Prostate gland (tissue), 2 donors: ENCODE results near the gene GPBP1. TPM values are rescaled to one million over a fixed set of nuclear protein-coding genes. Genes with fewer than 3 reads are reported as not detected.

Experiments used
- DNase-seq: peaks from one replicate; pipeline ENCODE4 v3.0.0-alpha.2; 2019; ENCODE audit warnings: low spot score
- H3K27ac ChIP-seq, 2 donors: fragments of 200-600 bp; sonication (generic); 2 replicates each; pipeline ENCODE4 v1.5.1; 2017 to 2019
- H3K27me3 ChIP-seq: fragments of 200-600 bp; sonication (generic); replicated peaks from 2 replicates; pipeline ENCODE4 v1.5.1; 2019; ENCODE audit not compliant: insufficient read depth
- H3K36me3 ChIP-seq, 2 donors: fragments of 200-600 bp; sonication (generic); 1 replicate in 1 of 2; 2 replicates in 1 of 2; pipeline versions ENCODE4 v1.5.1 to v1.8.1; 2017 to 2019
- H3K4me1 ChIP-seq: fragments of 200-600 bp; sonication (generic); replicated peaks from 2 replicates; pipeline ENCODE4 v1.5.1; 2019
- H3K4me3 ChIP-seq, 2 donors: fragments of 200-600 bp; sonication (generic); 2 replicates each; pipeline ENCODE4 v1.5.1; 2017 to 2019
- H3K9me3 ChIP-seq: fragments of 200-600 bp; sonication (generic); 2 replicates; pipeline ENCODE4 v1.5.1; 2017
- CTCF ChIP-seq, 4 experiments: fragments of 200-600 bp in 2 of 4; fragments of 450-650 bp in 2 of 4; sonication (generic) in 2 of 4; IDR thresholded peaks; 1 replicate in 3 of 4; 2 replicates in 1 of 4; pipeline ENCODE4 v1.5.1; 2016 to 2019; ENCODE audit warnings: antibody characterized with exemption in 4 of 4, mild to moderate bottlenecking in 2 of 4, moderate library complexity in 2 of 4
- POLR2A ChIP-seq: fragments of 450-650 bp; IDR thresholded peaks from one replicate; pipeline ENCODE4 v1.6.1; 2016; ENCODE audit warnings: antibody characterized with exemption, mild to moderate bottlenecking
- POLR2AphosphoS5 ChIP-seq: sonication (generic); formaldehyde crosslinking; IDR thresholded peaks from one replicate; pipeline ENCODE4 v1.6.1; 2017; ENCODE audit warnings: antibody characterized with exemption
- WGBS: methylation state at CpG from one replicate; pipeline ENCODE4 v1.1.5; 2018; 5-methylcytosine and 5-hydroxymethylcytosine counted together
- intact Hi-C: fragments of 100-400 bp; cut with DNase I; formaldehyde crosslinking; loops from one replicate; pipeline ENCODE4 v1.14.2; 2022
- total RNA-seq, 2 donors: library from RNA; depleted of rRNA; stranded (reverse); fragments of >200 nt; gene quantifications; one replicate each; pipeline ENCODE4 v1.1.0, GENCODE V29; 2016

The GPBP1 gene
- total RNA-seq, 2 donors from 2014 or later, result 63.4 to 84.6 TPM

GRCh38 chr5:57207681-57208080, 33.8 kb downstream of the GPBP1 start:
- no peak overlapping the region for H3K4me3 ChIP-seq
- no peak overlapping the region for H3K27ac ChIP-seq
- DNase-seq, result no peak
- WGBS, result 88% methylated on average over 7 of the region's 7 CpGs
- H3K36me3 ChIP-seq, result no peaks in the 10 kb centered on the region
- intact Hi-C loops, result no loop called here
- H3K9me3 ChIP-seq, result no peaks in the 10 kb centered on the region
- H3K4me1 ChIP-seq, result no peaks in the 10 kb centered on the region
- TF ChIP-seq POLR2AphosphoS5, result no peak
- no peak for TF ChIP-seq CTCF (IDR thresholded peaks at IDR 0.05)
- no peak for TF ChIP-seq POLR2A
- no peaks in the 10 kb centered on the region for H3K27me3 ChIP-seq

GRCh38 chr5:57209316-57210040, 35.6 kb downstream of the GPBP1 start:
- Histone ChIP-seq H3K27ac (no peak overlapping the region), H3K9me3 (no peaks in the 10 kb centered on the region), H3K27me3 (no peaks in the 10 kb centered on the region), H3K36me3 (no peaks in the 10 kb centered on the region), H3K4me1 (no peaks in the 10 kb centered on the region), H3K4me3 (no peak overlapping the region)
- no peak for DNase-seq
- WGBS, result 46% methylated on average over 2 of the region's 2 CpGs
- TF ChIP-seq POLR2AphosphoS5 (peak; percentile 32), CTCF (IDR thresholded peaks at IDR 0.05) (no peak), POLR2A (no peak)
- intact Hi-C loops, result no loop called here

GRCh38 chr5:57210633-57211032, 36.8 kb downstream of the GPBP1 start:
- intact Hi-C loops, result no loop called here
- Histone ChIP-seq H3K36me3 (no peaks in the 10 kb centered on the region), H3K27me3 (no peaks in the 10 kb centered on the region), H3K4me1 (no peaks in the 10 kb centered on the region), H3K9me3 (no peaks in the 10 kb centered on the region), H3K27ac (no peak overlapping the region), H3K4me3 (no peak overlapping the region)
- no peak for DNase-seq
- TF ChIP-seq POLR2AphosphoS5, result no peak
- no peak for TF ChIP-seq POLR2A
- no peak for TF ChIP-seq CTCF (IDR thresholded peaks at IDR 0.05)

- no peak overlapping the region for H3K4me3 ChIP-seq
- H3K4me1 ChIP-seq, result no peaks in the 10 kb centered on the region
- no peaks in the 10 kb centered on the region for H3K27me3 ChIP-seq
- TF ChIP-seq CTCF (IDR thresholded peaks at IDR 0.05) (no peak), POLR2AphosphoS5 (no peak), POLR2A (no peak)
- 83% methylated on average over 5 of the region's 5 CpGs for WGBS
- no peak overlapping the region for H3K27ac ChIP-seq
- no peaks in the 10 kb centered on the region for H3K36me3 ChIP-seq
- no peaks in the 10 kb centered on the region for H3K9me3 ChIP-seq
- intact Hi-C loops, result no loop called here
- DNase-seq, result no peak
Observed at GRCh38 chr5:57211039-57211438, 37.2 kb downstream of the GPBP1 start.

GRCh38 chr5:57215629-57216195, 41.9 kb downstream of the GPBP1 start:
- 87% methylated on average over 4 of the region's 4 CpGs for WGBS
- TF ChIP-seq POLR2AphosphoS5, result no peak
- TF ChIP-seq POLR2A, result no peak
- TF ChIP-seq CTCF (IDR thresholded peaks at IDR 0.05), result no peak
- Histone ChIP-seq H3K4me1 (no peaks in the 10 kb centered on the region), H3K27ac (no peak overlapping the region), H3K27me3 (no peaks in the 10 kb centered on the region), H3K36me3 (no peaks in the 10 kb centered on the region), H3K4me3 (no peak overlapping the region), H3K9me3 (no peaks in the 10 kb centered on the region)
- intact Hi-C loops, result loop anchor here (5.0 kb wide), 1 partner anchor 943 kb away; no protein-coding TSS in a partner anchor
- DNase-seq, result no peak
